GM19025 (cell line): ENCODE measurements around the gene TMX2.
"Not testable (repeated sequence)": the region's sequence is repeated elsewhere in the genome, so short reads cannot be mapped to it uniquely, and the experiment has no call there.

Experiments used
- ATAC-seq: cut with Tn5 transposase; IDR thresholded peaks from one replicate; pipeline ENCODE4 v1.9.1; 2021; ENCODE audit warnings: mild to moderate bottlenecking, low read depth, moderate library complexity; ENCODE audit not compliant: unreplicated experiment

The TMX2 gene

GRCh38 chr11:57711414-57712255 is 758 bp upstream of the TMX2 start, which contains the start of gene MED19:
TSS of gene MED19 (minus strand) at chr11:57712215. CDS start at chr11:57712179, 36 bp downstream.
- ATAC-seq, result peak; percentile 29

GRCh38 chr11:57713835-57714234 is 1.4 kb downstream of the TMX2 start:
- no peak for ATAC-seq

- ATAC-seq, result not testable (repeated sequence)
Measured at GRCh38 chr11:57716726-57717125, 4.3 kb downstream of the TMX2 start.

GRCh38 chr11:57727185-57727584 is 14.8 kb downstream of the TMX2 start:
- no peak for ATAC-seq

- ATAC-seq, result no peak
Measured at GRCh38 chr11:57728829-57729228, 16.4 kb downstream of the TMX2 start.

GRCh38 chr11:57729479-57729878 is 17.1 kb downstream of the TMX2 start:
- no peak for ATAC-seq

GRCh38 chr11:57732661-57733060 is 20.3 kb downstream of the TMX2 start:
- no peak for ATAC-seq

- ATAC-seq, result no peak
Measured at GRCh38 chr11:57735619-57736298, 23.4 kb downstream of the TMX2 start.

GRCh38 chr11:57741132-57742086 is 29.0 kb downstream of the TMX2 start, which contains the start of gene SELENOH:
TSS of gene SELENOH (plus strand) at chr11:57741491. CDS start at chr11:57741596, 105 bp downstream.
- peak; percentile 90 for ATAC-seq

GRCh38 chr11:57742087-57742452 is 29.7 kb downstream of the TMX2 start:
- ATAC-seq, result no peak

GRCh38 chr11:57744357-57744756 is 32.0 kb downstream of the TMX2 start:
- no peak for ATAC-seq

- ATAC-seq, result no peak
Measured at GRCh38 chr11:57745206-57745605, 32.8 kb downstream of the TMX2 start.

GRCh38 chr11:57746920-57747319 is 34.5 kb downstream of the TMX2 start:
- no peak for ATAC-seq

- no peak for ATAC-seq
Measured at GRCh38 chr11:57751176-57751575, 38.8 kb downstream of the TMX2 start.

GRCh38 chr11:57751676-57752253 is 39.4 kb downstream of the TMX2 start, which contains the start of gene BTBD18:
TSS of gene BTBD18 (minus strand) at chr11:57751819. CDS start at chr11:57751188, 631 bp downstream.
- no peak for ATAC-seq

GRCh38 chr11:57752954-57753353 is 40.6 kb downstream of the TMX2 start:
- no peak for ATAC-seq

- no peak for ATAC-seq
Measured at GRCh38 chr11:57758174-57758573, 45.8 kb downstream of the TMX2 start.

- peak; percentile 74 for ATAC-seq
Measured at GRCh38 chr11:57761301-57762234, 49.2 kb downstream of the TMX2 start, which contains the start of gene CTNND1. TSS of gene CTNND1 (plus strand) at chr11:57761802. CDS start at chr11:57791479, 29,677 bp downstream.
